HG03175 (cell line): ENCODE data around the gene ADH1C.
"Not testable (repeated sequence)": the region's sequence is repeated elsewhere in the genome, so short reads cannot be mapped to it uniquely, and the experiment has no call there.

Source experiments
- ATAC-seq: cut with Tn5 transposase; IDR thresholded peaks from one replicate; pipeline ENCODE4 v1.9.1; 2021; ENCODE audit warnings: mild to moderate bottlenecking, moderate library complexity; ENCODE audit not compliant: unreplicated experiment

Gene ADH1C

GRCh38 chr4:99352602-99353537, at the start of gene ADH1C:
ADH1C (minus strand) TSS chr4:99352746; CDS start chr4:99352675, 71 bp downstream.
- no peak for ATAC-seq

GRCh38 chr4:99400831-99401230, 48.3 kb upstream of the ADH1C start:
- ATAC-seq, result no peak

- ATAC-seq, result no peak
Observed at GRCh38 chr4:99399017-99399416, 46.5 kb upstream of the ADH1C start.

- no peak for ATAC-seq
Observed at GRCh38 chr4:99395595-99396364, 43.2 kb upstream of the ADH1C start.

GRCh38 chr4:99394896-99395295, 42.4 kb upstream of the ADH1C start:
- no peak for ATAC-seq

- ATAC-seq, result no peak
Observed at GRCh38 chr4:99390055-99390454, 37.5 kb upstream of the ADH1C start.

- ATAC-seq, result no peak
Observed at GRCh38 chr4:99389606-99390005, 37.1 kb upstream of the ADH1C start.

GRCh38 chr4:99383833-99384392, 31.4 kb upstream of the ADH1C start:
- no peak for ATAC-seq

GRCh38 chr4:99383399-99383798, 30.9 kb upstream of the ADH1C start:
- ATAC-seq, result no peak

GRCh38 chr4:99382745-99383360, 30.3 kb upstream of the ADH1C start:
- no peak for ATAC-seq

- ATAC-seq, result no peak
Observed at GRCh38 chr4:99381588-99382175, 29.1 kb upstream of the ADH1C start.

GRCh38 chr4:99379571-99379970, 27.0 kb upstream of the ADH1C start:
- ATAC-seq, result no peak

GRCh38 chr4:99378876-99379275, 26.3 kb upstream of the ADH1C start:
- no peak for ATAC-seq

GRCh38 chr4:99377341-99377740, 24.8 kb upstream of the ADH1C start:
- not testable (repeated sequence) for ATAC-seq

- not testable (repeated sequence) for ATAC-seq
Observed at GRCh38 chr4:99372464-99372863, 19.9 kb upstream of the ADH1C start.

- not testable (repeated sequence) for ATAC-seq
Observed at GRCh38 chr4:99367817-99368216, 15.3 kb upstream of the ADH1C start.

- no peak for ATAC-seq
Observed at GRCh38 chr4:99366491-99366890, 13.9 kb upstream of the ADH1C start.

GRCh38 chr4:99362768-99363167, 10.2 kb upstream of the ADH1C start:
- ATAC-seq, result no peak

GRCh38 chr4:99361899-99362275, 9.3 kb upstream of the ADH1C start:
- no peak for ATAC-seq

- ATAC-seq, result no peak
Observed at GRCh38 chr4:99361268-99361898, 8.8 kb upstream of the ADH1C start.
